Pancreas (tissue), 10 donors: Measurements from ENCODE around the gene RGS12. TPM values are rescaled to one million over a fixed set of nuclear protein-coding genes. Genes with fewer than 3 reads are reported as not detected.

ENCODE experiments used
- ATAC-seq, 4 donors: fragments of 200-7000 bp; cut with Tn5 transposase; one replicate each; pipeline versions ENCODE4 v1.8.0 to v1.9.1; 2020; ENCODE audit warnings: mild to moderate bottlenecking in 4 of 4, moderate library complexity in 4 of 4
- DNase-seq, 6 donors: peaks; one replicate each; pipeline ENCODE4 v3.0.0-alpha.2; 2020
- FAIRE-seq: peaks from 2 replicates; lab custom pipeline; 2012; peaks lifted over from hg19 to GRCh38; lab: Jason Lieb, UNC
- H3K27ac ChIP-seq, 4 donors: fragments of 200-600 bp; sonication (generic); 1 replicate in 3 of 4; 2 replicates in 1 of 4; pipeline versions ENCODE4 v1.5.0 to v1.8.0; 2020
- H3K27me3 ChIP-seq, 4 donors: fragments of 200-600 bp; one replicate each; pipeline ENCODE4 v1.8.0; 2021
- H3K36me3 ChIP-seq, 3 donors: fragments of 200-600 bp; sonication (generic) in 1 of 3; one replicate each; pipeline versions ENCODE4 v1.5.0 to v1.8.0; 2020 to 2021
- H3K4me1 ChIP-seq, 3 donors: fragments of 200-600 bp; one replicate each; pipeline ENCODE4 v1.8.0; 2021
- H3K4me3 ChIP-seq, 4 donors: fragments of 200-600 bp; sonication (generic) in 2 of 4; one replicate each; pipeline versions ENCODE4 v1.5.0 to v1.8.0; 2020 to 2021
- H3K9me3 ChIP-seq, 4 donors: fragments of 200-600 bp; one replicate each; pipeline ENCODE4 v1.8.0; 2021
- CTCF ChIP-seq, 4 donors: fragments of 200-600 bp; sonication (generic) in 3 of 4; IDR thresholded peaks; one replicate each; pipeline versions ENCODE4 v1.5.0 to v1.8.0; 2021; ENCODE audit warnings: antibody characterized with exemption in 4 of 4
- WGBS, 2 donors: extraction: QIAGEN DNeasy Blood & Tissue Kit; methylation state at CpG; one replicate each; pipeline ENCODE4 v1.1.7; 2013; 5-methylcytosine and 5-hydroxymethylcytosine counted together
- intact Hi-C, 3 donors: fragments of 100-400 bp; cut with DNase I; formaldehyde crosslinking; loops; one replicate each; pipeline versions ENCODE4 v1.11.1 to v1.14.2; 2022
- polyA plus RNA-seq, 2 donors: library from polyadenylated mRNA; stranded (reverse); fragments of 200-250 nt; gene quantifications; one replicate each; pipeline ENCODE4 v1.2.3, GENCODE V29; 2013
- total RNA-seq, 6 donors: library from RNA; stranded (reverse); fragmentation: NEBNext Ultra II Directional in 4 of 6; extraction: Animal tissue kit (Norgen Biotek cat#: 25700) in 4 of 6; gene quantifications; one replicate each; pipeline versions ENCODE4 v1.2.1 to v1.2.4, GENCODE V29; 2021 to 2023
- donor health status: healthy with polysubstance abuse.
- donor health status: DM: no; HTN: no; CAD: no; lungs with moderate emphysema.
- donor health status: DM: no; HTN: no; CAD: no.
- donor health status: control.
- donor health status: control.
- donor health status: Bipolar disorder and iron deficiency.
- donor health status: DM: yes; HTN: yes; CAD: no.
- donor health status: DM: no; HTN: no; CAD: no.
- donor health status: DM: no; HTN: no; CAD: no.
- donor health status: DM: yes; HTN: yes; CAD: no.

The RGS12 gene
- total and polyA plus RNA-seq, 8 donors: 4.6 to 21.6 (median 10.4) TPM

- no peak for FAIRE-seq
- intact Hi-C loops: no loop called here
- H3K4me3 ChIP-seq: no peak overlapping the region
- no peak for ATAC-seq
- H3K27me3 ChIP-seq: no peaks in the 10 kb centered on the region
- DNase-seq: peak in 1 of 6 donors; percentile 2
- no peaks in the 10 kb centered on the region for H3K36me3 ChIP-seq
- H3K4me1 ChIP-seq: peaks cover 0 to 2% (median 0%) of the 10 kb centered on the region in 3 donors
- no peak for TF ChIP-seq CTCF (IDR thresholded peaks at IDR 0.05)
- 86 to 91% methylated on average over 28 of the region's 28 CpGs for WGBS, 2 donors
- no peak overlapping the region for H3K27ac ChIP-seq
- H3K9me3 ChIP-seq: no peaks in the 10 kb centered on the region
These were observed 29.6 kb upstream of the RGS12 start for GRCh38 chr4:3263053-3263875.

GRCh38 chr4:3263876-3264193, 29.0 kb upstream of the RGS12 start:
- no peak for ATAC-seq
- Histone ChIP-seq H3K27ac (no peak overlapping the region), H3K4me1 (peaks cover 0 to 5% (median 0%) of the 10 kb centered on the region in 3 donors), H3K9me3 (no peaks in the 10 kb centered on the region), H3K27me3 (no peaks in the 10 kb centered on the region), H3K36me3 (no peaks in the 10 kb centered on the region), H3K4me3 (no peak overlapping the region)
- intact Hi-C loops: no loop called here
- FAIRE-seq: no peak
- no peak for TF ChIP-seq CTCF (IDR thresholded peaks at IDR 0.05)
- DNase-seq: no peak
- WGBS, 2 donors: 69 to 76% methylated on average over 6 of the region's 6 CpGs

GRCh38 chr4:3266076-3266475, 26.7 kb upstream of the RGS12 start:
- H3K36me3 ChIP-seq: no peaks in the 10 kb centered on the region
- H3K4me3 ChIP-seq: no peak overlapping the region
- H3K9me3 ChIP-seq: no peaks in the 10 kb centered on the region
- no peak for TF ChIP-seq CTCF (IDR thresholded peaks at IDR 0.05)
- H3K27ac ChIP-seq: no peak overlapping the region
- WGBS, 2 donors: 94 to 95% methylated on average over 17 of the region's 17 CpGs
- intact Hi-C loops: no loop called here
- H3K4me1 ChIP-seq: peaks cover 0 to 12% (median 0%) of the 10 kb centered on the region in 3 donors
- no peaks in the 10 kb centered on the region for H3K27me3 ChIP-seq
- DNase-seq (peak in 1 of 6 donors; percentile 3), FAIRE-seq (no peak), ATAC-seq (no peak)

- Histone ChIP-seq H3K27ac (no peak overlapping the region), H3K36me3 (no peaks in the 10 kb centered on the region), H3K9me3 (no peaks in the 10 kb centered on the region), H3K4me1 (peaks cover 0 to 12% (median 0%) of the 10 kb centered on the region in 3 donors), H3K4me3 (no peak overlapping the region), H3K27me3 (no peaks in the 10 kb centered on the region)
- FAIRE-seq (no peak), ATAC-seq (peak in 1 of 4 donors; percentile 24), DNase-seq (peak in 2 of 6 donors; percentile 8 to 38)
- 72 to 76% methylated on average over 18 of the region's 18 CpGs for WGBS, 2 donors
- no peak for TF ChIP-seq CTCF (IDR thresholded peaks at IDR 0.05)
- intact Hi-C loops: no loop called here
These were observed 25.0 kb upstream of the RGS12 start for GRCh38 chr4:3267576-3268394.
